PFSK-1 (cell line): ENCODE measurements around the gene PRDM9.

Experiments used
- FOXP2 ChIP-seq: optimal IDR thresholded peaks from 2 replicates; pipeline ENCODE3; 2011; ENCODE audit warnings: borderline replicate concordance, control low read depth, inconsistent platforms; ENCODE audit not compliant: insufficient read depth; ENCODE audit errors: extremely low read length, extremely low read depth
- POLR2AphosphoS5 ChIP-seq: IDR thresholded peaks from 2 replicates; pipeline ENCODE4 v1.6.1; 2012; ENCODE audit warnings: low read depth, mild to moderate bottlenecking, control low read depth, low read length, moderate library complexity
- REST ChIP-seq, 2 experiments: IDR thresholded peaks; 2 replicates each; pipeline versions ENCODE4 v1.6.1 to v1.8.0; 2011 to 2012; ENCODE audit warnings: low read depth in 2 of 2, low read length in 2 of 2, control low read depth in 1 of 2, inconsistent platforms in 1 of 2, mild to moderate bottlenecking in 1 of 2, moderate library complexity in 1 of 2; ENCODE audit not compliant: insufficient read depth in 1 of 2
- SIN3A ChIP-seq: IDR thresholded peaks from 2 replicates; pipeline ENCODE4 v1.6.1; 2012; ENCODE audit warnings: mild to moderate bottlenecking, low read length, moderate library complexity, borderline replicate concordance; ENCODE audit not compliant: insufficient read depth
- TAF1 ChIP-seq: IDR thresholded peaks from 2 replicates; pipeline ENCODE4 v1.6.1; 2012; ENCODE audit warnings: low read length, control low read depth, borderline replicate concordance; ENCODE audit not compliant: insufficient read depth

PRDM9 gene

GRCh38 chr5:23530571-23530970 lies 23.2 kb downstream of the PRDM9 start:
- TF ChIP-seq POLR2AphosphoS5 (no peak), SIN3A (no peak), TAF1 (no peak), REST (IDR thresholded peaks at IDR 0.05; ENCODE audit: insufficient read depth in 1 of 2, low read depth in 2 of 2, low read length in 2 of 2) (no peak), FOXP2 (no peak)

GRCh38 chr5:23571059-23571458 lies 63.6 kb downstream of the PRDM9 start:
- TF ChIP-seq POLR2AphosphoS5, result no peak
- TF ChIP-seq TAF1, result no peak
- TF ChIP-seq REST (IDR thresholded peaks at IDR 0.05; ENCODE audit: insufficient read depth in 1 of 2, low read depth in 2 of 2, low read length in 2 of 2), result no peak
- TF ChIP-seq SIN3A, result no peak
- TF ChIP-seq FOXP2, result no peak
